Mesangial cell (primary cell): ENCODE data around the gene SLC7A8. TPM values are rescaled to one million over a fixed set of nuclear protein-coding genes. Genes with fewer than 3 reads are reported as not detected.

Experiments used
- total RNA-seq: library from RNA; depleted of rRNA; stranded (reverse); fragments of >200 nt; gene quantifications from 2 replicates; pipeline ENCODE4 v1.2.3, GENCODE V29; 2015

SLC7A8 gene
- total RNA-seq = 0.98 and 7.2 TPM in 2 replicates

GRCh38 chr14:23183479-23183878 is at the start of gene SLC7A8:
Gene SLC7A8, minus strand, starts transcription at chr14:23183660. Its CDS starts 746 bp downstream, at chr14:23182914.

GRCh38 chr14:23118506-23119362 is 64.7 kb downstream of the SLC7A8 start, which contains the start of gene CEBPE:
Gene CEBPE, minus strand, starts transcription at chr14:23119255. Its CDS starts 164 bp downstream, at chr14:23119091.

GRCh38 chr14:23104591-23105347 is 78.7 kb downstream of the SLC7A8 start, which contains the start of gene CIROP:
Gene CIROP, minus strand, starts transcription at chr14:23104989. Its CDS starts 69 bp downstream, at chr14:23104920.

GRCh38 chr14:23095196-23096108 is 88.0 kb downstream of the SLC7A8 start, which contains the start of gene C14orf119:
Gene C14orf119, plus strand, starts transcription at chr14:23095505. Its CDS starts 2,154 bp downstream, at chr14:23097659.

GRCh38 chr14:23094666-23095195 is 88.7 kb downstream of the SLC7A8 start, which contains the start of gene ACIN1:
Gene ACIN1, minus strand, starts transcription at chr14:23095136. Its CDS starts 24 bp downstream, at chr14:23095112.

Other genes starting within 250 kb of the SLC7A8 start
- 61.6 and 92.7 TPM in 2 replicates for gene HAUS4, start 226.6 kb downstream of the SLC7A8 start, total RNA-seq
- 79.4 and 123 TPM in 2 replicates for gene AJUBA, start 201.1 kb downstream of the SLC7A8 start, total RNA-seq
- gene C14orf93, start 173.5 kb downstream of the SLC7A8 start, total RNA-seq = 6.2 and 18.6 TPM in 2 replicates
- gene PSMB5, start 148.8 kb downstream of the SLC7A8 start, total RNA-seq = 269 and 351 TPM in 2 replicates
- gene PSMB11, start 141.4 kb downstream of the SLC7A8 start, total RNA-seq = not detected in 2 replicates
- 11.1 and 13.8 TPM in 2 replicates for gene CDH24, start 126.1 kb downstream of the SLC7A8 start, total RNA-seq
- gene ACIN1, start 88.5 kb downstream of the SLC7A8 start, total RNA-seq = 55.4 and 55.8 TPM in 2 replicates
- 44.7 and 47.3 TPM in 2 replicates for gene C14orf119, start 88.2 kb downstream of the SLC7A8 start, total RNA-seq
- not detected in 2 replicates for gene CIROP, start 78.7 kb downstream of the SLC7A8 start, total RNA-seq
- gene CEBPE, start 64.4 kb downstream of the SLC7A8 start, total RNA-seq = not detected in 2 replicates
- not detected in 2 replicates for gene RNF212B, start 54.3 kb upstream of the SLC7A8 start, total RNA-seq
- 9.1 and 11.1 TPM in 2 replicates for gene HOMEZ, start 102.5 kb upstream of the SLC7A8 start, total RNA-seq
- gene PPP1R3E, start 119.2 kb upstream of the SLC7A8 start, total RNA-seq = 0.98 and 3.2 TPM in 2 replicates
- 13.5 and 15.5 TPM in 2 replicates for gene BCL2L2, start 123.2 kb upstream of the SLC7A8 start, total RNA-seq
- gene PABPN1, start 137.8 kb upstream of the SLC7A8 start, total RNA-seq = 58.4 and 59.0 TPM in 2 replicates
- 16.9 and 34.9 TPM in 2 replicates for gene SLC22A17, start 169.2 kb upstream of the SLC7A8 start, total RNA-seq
- gene EFS, start 181.5 kb upstream of the SLC7A8 start, total RNA-seq = 10.4 and 14.7 TPM in 2 replicates
- not detected in 2 replicates for gene IL25, start 189.1 kb upstream of the SLC7A8 start, total RNA-seq
- 0.25 TPM in 1 of 2 replicates, not detected in the other for gene CMTM5, start 193.4 kb upstream of the SLC7A8 start, total RNA-seq
- gene MYH6, start 224.6 kb upstream of the SLC7A8 start, total RNA-seq = not detected in 2 replicates